IMR-90 (cell line): ENCODE measurements around the gene SNAP25. TPM values are rescaled to one million over a fixed set of nuclear protein-coding genes. Genes with fewer than 3 reads are reported as not detected.

ENCODE experiments used
- ATAC-seq: fragments of 200-7000 bp; cut with Tn5 transposase; 2 replicates; pipeline ENCODE4 v1.9.1; 2020; ENCODE audit warnings: low read depth, mild to moderate bottlenecking, moderate library complexity
- BruUV-seq: library from RNA; stranded (reverse); fragments of 400-500 nt; replicated peaks from 2 replicates; lab custom pipeline; 2021; lab: Mats Ljungman, UMichigan
- CTCF ChIA-PET: fragments of 300-600 bp; formaldehyde crosslinking; extraction: SDS; loops from one replicate; lab custom pipeline; 2021; ENCODE audit warnings: antibody characterized with exemption; lab: Yijun Ruan, JAX
- POLR2A ChIA-PET: fragments of 300-600 bp; sonication (Branson Sonifier 250); formaldehyde crosslinking; loops from one replicate; lab custom pipeline; 2022; ENCODE audit warnings: antibody characterized with exemption; ENCODE audit not compliant: unreplicated experiment; lab: Charles Lee
- DNase-seq: peaks from one replicate; pipeline ENCODE4 v3.0.0; 2013
- H2AFZ ChIP-seq: replicated peaks from 2 replicates; pipeline ENCODE3; 2013; ENCODE audit warnings: low read length, mild to moderate bottlenecking; ENCODE audit not compliant: poor library complexity
- H2AK5ac ChIP-seq: 2 replicates; pipeline ENCODE4 v1.6.1; 2013; ENCODE audit warnings: low read depth, low read length, inconsistent platforms
- H2AK9ac ChIP-seq: replicated peaks from 2 replicates; pipeline ENCODE3; 2013; ENCODE audit warnings: mild to moderate bottlenecking, low read depth, low read length, moderate library complexity; ENCODE audit not compliant: poor library complexity
- H2BK120ac ChIP-seq: 2 replicates; pipeline ENCODE4 v1.6.1; 2013; ENCODE audit warnings: low read depth, low read length, inconsistent platforms
- H2BK15ac ChIP-seq: 3 replicates; pipeline ENCODE4 v1.6.1; 2013; ENCODE audit warnings: low read depth, low read length, inconsistent platforms
- H2BK20ac ChIP-seq: 2 replicates; pipeline ENCODE4 v1.6.1; 2013; ENCODE audit warnings: low read depth, mild to moderate bottlenecking, inconsistent platforms, low read length, moderate library complexity
- H2BK5ac ChIP-seq: 2 replicates; pipeline ENCODE4 v1.6.1; 2013; ENCODE audit warnings: mild to moderate bottlenecking, low read depth, low read length, inconsistent platforms; ENCODE audit not compliant: poor library complexity, severe bottlenecking
- H3K14ac ChIP-seq: replicated peaks from 2 replicates; pipeline ENCODE4 v1.6.1; 2013; ENCODE audit warnings: low read depth, low read length, inconsistent platforms
- H3K18ac ChIP-seq: 2 replicates; pipeline ENCODE4 v1.6.1; 2013; ENCODE audit warnings: low read depth, low read length, control low read depth
- H3K23ac ChIP-seq: 2 replicates; pipeline ENCODE4 v1.6.1; 2013; ENCODE audit warnings: low read depth, low read length, inconsistent platforms
- H3K27ac ChIP-seq: 2 replicates; pipeline ENCODE4 v1.5.1; 2013; ENCODE audit warnings: mild to moderate bottlenecking, control low read depth, low read length; ENCODE audit not compliant: insufficient read depth
- H3K27me3 ChIP-seq: 2 replicates; pipeline ENCODE4 v1.6.1; 2013; ENCODE audit warnings: low read length; ENCODE audit not compliant: control insufficient read depth, insufficient read depth
- H3K36me3 ChIP-seq: 2 replicates; pipeline ENCODE4 v1.6.1; 2013; ENCODE audit warnings: low read length, mixed read lengths; ENCODE audit not compliant: control insufficient read depth, insufficient read depth
- H3K4ac ChIP-seq: 2 replicates; pipeline ENCODE4 v1.6.1; 2013; ENCODE audit warnings: low read depth, low read length, inconsistent platforms
- H3K4me1 ChIP-seq: 2 replicates; pipeline ENCODE4 v1.6.1; 2013; ENCODE audit warnings: low read length, mixed read lengths; ENCODE audit not compliant: control insufficient read depth, insufficient read depth
- H3K4me2 ChIP-seq: 2 replicates; pipeline ENCODE4 v1.6.1; 2013; ENCODE audit warnings: low read depth, mild to moderate bottlenecking, control low read depth, low read length, moderate library complexity
- H3K4me3 ChIP-seq: 2 replicates; pipeline ENCODE4 v1.5.1; 2013; ENCODE audit warnings: low read depth, mild to moderate bottlenecking, control low read depth, low read length, moderate library complexity; ENCODE audit not compliant: insufficient read depth
- H3K56ac ChIP-seq: 2 replicates; pipeline ENCODE4 v1.6.1; 2013; ENCODE audit warnings: low read length, inconsistent platforms; ENCODE audit not compliant: insufficient read depth; ENCODE audit errors: extremely low read depth
- H3K79me1 ChIP-seq, 2 experiments: 2 replicates each; pipeline ENCODE4 v1.6.1; 2013; ENCODE audit warnings: low read length in 2 of 2, inconsistent platforms in 1 of 2, low read depth in 1 of 2
- H3K9ac ChIP-seq: 2 replicates; pipeline ENCODE4 v1.6.1; 2013; ENCODE audit warnings: low read depth, low read length, control low read depth
- H3K9me1 ChIP-seq: 2 replicates; pipeline ENCODE4 v1.6.1; 2013; ENCODE audit warnings: low read length, inconsistent platforms; ENCODE audit not compliant: insufficient read depth
- H3K9me3 ChIP-seq: 2 replicates; pipeline ENCODE4 v1.6.1; 2013; ENCODE audit warnings: low read length; ENCODE audit not compliant: control insufficient read depth, insufficient read depth
- H4K20me1 ChIP-seq: 2 replicates; pipeline ENCODE4 v1.6.1; 2013; ENCODE audit warnings: low read length, inconsistent platforms; ENCODE audit not compliant: insufficient read depth
- H4K5ac ChIP-seq: 2 replicates; pipeline ENCODE4 v1.6.1; 2013; ENCODE audit warnings: mild to moderate bottlenecking, low read depth, low read length, control low read depth
- H4K8ac ChIP-seq, 2 experiments: 2 replicates each; pipeline ENCODE4 v1.6.1; 2013; ENCODE audit warnings: low read depth in 2 of 2, low read length in 2 of 2, control low read depth in 1 of 2, inconsistent platforms in 1 of 2
- H4K91ac ChIP-seq: 2 replicates; pipeline ENCODE4 v1.6.1; 2013; ENCODE audit warnings: low read depth, low read length, inconsistent platforms; ENCODE audit not compliant: insufficient read depth
- ELK1 ChIP-seq: fragments of 150-350 bp; IDR thresholded peaks from 2 replicates; pipeline ENCODE4 v1.6.1; 2016; ENCODE audit warnings: low read depth, mild to moderate bottlenecking, low read length, moderate library complexity, borderline replicate concordance
- MAZ ChIP-seq: IDR thresholded peaks from 2 replicates; pipeline ENCODE4 v1.6.1; 2012; ENCODE audit warnings: low read depth, mild to moderate bottlenecking, low read length, improper control_type of control experiment, moderate library complexity, borderline replicate concordance
- NFE2L2 ChIP-seq: fragments of 150-350 bp; IDR thresholded peaks from 2 replicates; pipeline ENCODE4 v1.6.1; 2016; ENCODE audit warnings: low read depth, mild to moderate bottlenecking, low read length
- RAD21 ChIP-seq: IDR thresholded peaks from 2 replicates; pipeline ENCODE4 v1.6.1; 2012; ENCODE audit warnings: low read length, improper control_type of control experiment
- WGBS, 2 experiments: methylation state at CpG; one replicate each; pipeline versions ENCODE4 v1.1.5 to v1.1.7; 2013; ENCODE audit warnings: missing lambda C conversion rate in 2 of 2; ENCODE audit not compliant: insufficient read length in 1 of 2; ENCODE audit errors: extremely low coverage in 2 of 2; 5-methylcytosine and 5-hydroxymethylcytosine counted together
- dilution Hi-C: fragments of 300-500 bp; cut with HindIII; formaldehyde crosslinking; loops from one replicate; pipeline ENCODE4 v1.14.3; 2018; ENCODE audit warnings: low sequenced_read_pairs; ENCODE audit not compliant: unreplicated experiment
- in situ Hi-C: fragments of 300-500 bp; cut with MboI; formaldehyde crosslinking; loops from 3 replicates; pipeline ENCODE4 v1.14.3; 2019; ENCODE audit warnings: low sequenced_read_pairs, inconsistent platforms, mixed read lengths
- intact Hi-C: fragments of 100-400 bp; cut with micrococcal nuclease; formaldehyde crosslinking; loops from 2 replicates; pipeline ENCODE4 v1.10.0; 2022
- polyA plus RNA-seq, 3 experiments: library from polyadenylated mRNA; depleted of rRNA; stranded (reverse); fragments of >200 nt; gene quantifications; 2 replicates each; pipeline ENCODE4 v1.2.3, GENCODE V29; 2012; ENCODE audit warnings: low replicate concordance in 1 of 3
- total RNA-seq: library from RNA; depleted of rRNA; stranded (reverse); fragments of >200 nt; gene quantifications from 2 replicates; pipeline ENCODE4 v1.2.3, GENCODE V29; 2012

Gene SNAP25
- total and polyA plus RNA-seq, 2 of the 4 experiments (the other 2 are of a cell fraction): 1.1 to 2.8 TPM

- ATAC-seq (no peak), DNase-seq (no peak)
- H3K27ac ChIP-seq: no peak overlapping the region
- no peaks in the 10 kb centered on the region for H4K20me1 ChIP-seq
- TF ChIP-seq NFE2L2 (no peak), RAD21 (peak; percentile 28; the same call in 1 of the 2 replicates), MAZ (no peak), ELK1 (no peak)
- ChIA-PET POLR2A (no interaction called here), CTCF (interaction anchor here (0.5 to 1.5 kb wide), 2 partner anchors 92 to 110 kb away, joined by 3 to 4 read pairs; no protein-coding TSS in a partner anchor)
- no peak overlapping the region; the same call in 1 of the 2 replicates for H2AK5ac ChIP-seq
- dilution Hi-C loops: no loop called here
- no peak overlapping the region for H2BK120ac ChIP-seq
- H3K4me3 ChIP-seq: no peak overlapping the region
- H3K27me3 ChIP-seq: no peaks in the 10 kb centered on the region
- H2BK15ac ChIP-seq: peak overlapping the region; percentile 74; the same call in 1 of the 3 replicates
- in situ Hi-C loops: no loop called here
- H3K4me2 ChIP-seq: no peak overlapping the region
- no TSS peak for BruUV-seq
- no peak overlapping the region for H2AFZ ChIP-seq
- H2AK9ac ChIP-seq: no peak overlapping the region
- 0 out of 2 replicates have a peak overlapping the region, but pooled peaks have one; percentile 35 for H4K91ac ChIP-seq
- no peaks in the 10 kb centered on the region for H3K79me1 ChIP-seq
- no peak overlapping the region for H4K5ac ChIP-seq
- no peak overlapping the region for H3K9ac ChIP-seq
- H3K23ac ChIP-seq: no peak overlapping the region
- H2BK5ac ChIP-seq: no peak overlapping the region
- no peaks in the 10 kb centered on the region for H3K9me3 ChIP-seq
- no peak overlapping the region for H3K4ac ChIP-seq
- no peak overlapping the region for H3K18ac ChIP-seq
- no peak overlapping the region for H2BK20ac ChIP-seq
- WGBS, 2 experiments: no CpG with 5 or more reads among the region's 2 CpGs
- H4K8ac ChIP-seq: no peak overlapping the region
- H3K4me1 ChIP-seq: peaks cover 18% of the 10 kb centered on the region
- H3K9me1 ChIP-seq: peaks cover 5% of the 10 kb centered on the region; the same call in 1 of the 2 replicates
- no peak overlapping the region for H3K56ac ChIP-seq
- intact Hi-C loops: no loop called here
- no peaks in the 10 kb centered on the region for H3K36me3 ChIP-seq
- H3K14ac ChIP-seq: no peak overlapping the region
Observed at GRCh38 chr20:10316582-10316981, 98.0 kb downstream of the SNAP25 start.
